NCI-H510A treated with DMSO at 0.1 percent for 48 hours (cell line): ENCODE data around the gene INIP.

ENCODE experiments used
- DNase-seq: peaks from one replicate; lab custom pipeline; 2025; lab: John Stamatoyannopoulos, UW

INIP gene

GRCh38 chr9:112670991-112671625, 46.8 kb downstream of the INIP start:
- no peak for DNase-seq

- no peak for DNase-seq
These were observed 48.6 kb downstream of the INIP start for GRCh38 chr9:112669326-112669725.

DNA sequence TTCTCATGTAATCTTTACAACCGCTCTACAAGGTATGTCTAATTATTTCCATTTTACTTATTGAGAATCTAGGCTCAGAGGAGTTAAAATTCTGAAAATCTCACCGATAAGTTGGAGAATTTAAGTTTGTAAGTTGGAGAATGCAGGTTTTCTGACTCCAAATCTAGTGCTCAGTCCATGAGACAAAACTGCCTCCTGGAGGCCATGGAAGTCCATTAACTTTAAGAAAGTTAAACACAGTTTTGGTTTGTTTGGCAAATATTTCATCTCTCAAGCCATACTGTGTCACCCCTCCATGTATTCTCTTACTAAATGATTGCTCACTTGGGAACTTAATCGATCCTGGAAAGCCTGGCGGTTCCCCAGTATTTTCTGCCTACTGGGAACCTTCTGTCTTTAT, 52.6 kb downstream of the INIP start:
- no peak for DNase-seq

DNA sequence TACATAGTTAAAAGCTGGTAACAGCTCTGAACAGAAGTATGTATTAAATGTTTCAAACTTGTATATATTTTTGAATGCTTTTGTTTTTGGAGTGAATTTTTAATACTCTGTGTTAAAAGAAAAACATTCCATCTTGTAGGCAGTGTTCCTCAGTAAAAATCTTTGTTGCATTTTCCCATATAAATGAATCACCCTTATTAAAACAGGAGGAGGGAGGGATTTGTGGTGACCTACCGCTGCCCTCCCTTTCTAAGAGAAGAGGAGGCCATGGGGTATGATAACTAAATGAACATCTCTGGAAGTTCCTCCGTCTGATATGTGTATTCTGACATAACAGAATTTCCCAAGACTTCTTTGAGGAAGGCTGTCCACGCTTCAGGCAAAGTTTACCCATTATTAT, 53.4 kb downstream of the INIP start:
- no peak for DNase-seq

DNA sequence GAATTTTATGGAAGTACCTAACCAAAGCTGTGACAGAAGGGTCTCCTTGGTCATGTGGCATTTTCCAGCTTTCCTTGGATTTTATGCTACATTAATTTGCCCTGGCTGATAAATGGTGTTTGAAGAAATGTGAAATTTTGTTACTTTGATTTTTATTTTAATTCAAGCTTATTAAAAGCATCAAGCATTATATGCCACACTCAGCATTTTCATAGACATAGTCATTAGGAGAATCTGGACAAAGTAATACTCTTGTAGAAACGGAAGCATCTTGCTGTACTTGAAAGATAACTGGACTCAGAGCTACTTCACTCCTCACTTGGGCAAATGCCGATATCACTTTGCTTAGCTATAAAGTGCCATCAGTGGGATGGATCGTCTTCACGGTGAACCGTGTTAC, 54.2 kb downstream of the INIP start:
- DNase-seq: no peak

DNA sequence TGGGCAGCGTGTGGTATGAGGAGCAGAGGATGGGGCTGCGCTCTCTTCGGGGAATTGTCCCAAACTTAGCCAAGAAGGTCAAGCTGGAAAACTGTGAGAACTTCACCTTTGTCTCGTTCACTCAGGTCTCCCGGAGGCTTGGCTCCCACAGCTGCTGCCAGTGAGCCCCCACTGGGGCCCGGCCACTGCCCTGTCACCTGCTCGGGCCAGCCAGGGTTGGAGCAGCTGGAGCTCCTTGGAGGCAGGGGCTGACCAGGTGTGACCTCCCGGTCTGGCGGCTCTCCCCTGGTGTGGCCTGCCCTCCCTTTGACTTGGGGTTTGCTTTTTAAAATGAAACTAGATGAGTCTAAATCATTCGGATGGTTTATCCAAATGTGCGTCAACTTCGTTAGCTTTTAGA, 58.0 kb downstream of the INIP start:
- no peak for DNase-seq

DNA sequence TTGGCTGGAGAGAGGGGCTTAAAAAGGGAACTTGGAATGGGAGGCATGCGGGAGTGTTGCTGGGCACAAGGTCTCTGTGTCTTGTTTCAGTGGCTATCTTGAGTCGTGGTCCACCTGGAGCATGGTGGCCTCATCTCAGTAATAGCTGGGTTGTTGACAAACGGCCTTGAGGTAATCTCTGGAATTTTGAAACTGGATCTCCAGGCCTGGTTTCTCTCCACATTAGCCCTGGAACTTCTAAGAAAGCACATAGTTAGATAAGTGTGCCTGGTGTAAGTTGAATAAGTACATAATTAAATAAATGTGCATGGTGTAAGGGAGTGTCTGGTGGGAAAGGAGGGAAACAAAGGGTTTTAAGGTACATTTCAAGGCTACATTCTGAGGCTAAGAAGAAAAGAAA, 62.2 kb downstream of the INIP start:
- no peak for DNase-seq

DNA sequence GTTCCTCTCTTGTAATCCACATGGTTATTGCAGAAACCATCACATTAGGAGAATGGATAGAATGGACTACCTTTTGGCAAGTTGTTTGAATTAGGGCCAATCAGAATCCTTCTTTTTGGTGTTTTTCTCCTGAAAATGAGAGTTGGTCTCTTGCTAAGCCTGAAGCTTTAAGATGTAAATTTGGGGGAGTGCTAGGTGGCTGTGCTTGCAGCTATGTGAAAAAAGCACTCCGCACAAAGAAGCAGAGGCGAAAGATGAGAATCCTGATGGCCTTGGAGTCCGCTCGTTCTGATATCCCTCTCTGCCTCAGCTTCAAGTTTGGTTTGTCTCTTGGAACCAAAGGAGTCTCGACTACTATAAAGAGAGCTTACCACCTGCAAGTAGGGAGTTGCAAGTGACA, 63.6 kb downstream of the INIP start:
- DNase-seq: no peak

DNA sequence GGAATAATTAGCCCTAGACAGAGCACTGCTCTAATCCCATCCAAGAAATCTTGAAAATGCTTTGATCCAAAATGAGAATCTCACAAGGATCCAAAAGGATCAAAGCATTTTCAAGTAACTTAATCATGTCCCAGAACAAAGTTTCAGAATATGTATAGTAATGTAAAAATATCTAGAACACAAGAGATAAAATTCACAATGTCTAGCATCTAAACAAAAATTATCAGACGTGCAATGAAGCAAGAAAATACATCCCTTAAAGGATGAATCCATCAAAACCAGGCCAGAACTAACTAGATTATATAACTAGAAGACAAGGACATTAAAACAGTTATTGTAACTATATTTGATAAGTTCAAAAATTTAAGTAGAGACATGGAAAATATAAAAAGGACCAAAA, 69.3 kb downstream of the INIP start:
- DNase-seq: no peak

- no peak for DNase-seq
These were observed 70.3 kb downstream of the INIP start for GRCh38 chr9:112647596-112647995.

GRCh38 chr9:112642126-112642525, 75.8 kb downstream of the INIP start:
- DNase-seq: no peak

- no peak for DNase-seq
These were observed 77.6 kb downstream of the INIP start for GRCh38 chr9:112640311-112640710.
